Activated naive CD8-positive, alpha-beta T cell treated with anti-CD3 and anti-CD28 coated beads, Interleukin-2, amount 10 ng/mL, durations not matched to agents 7 days and 5 days (primary cell): ENCODE measurements around the gene RAB11FIP4. TPM values are rescaled to one million over a fixed set of nuclear protein-coding genes. Genes with fewer than 3 reads are reported as not detected.

Experiments used
- ATAC-seq: fragments of 150-1000 bp; cut with Tn5 transposase; one replicate; pipeline ENCODE4 v1.10.0; 2021; ENCODE audit warnings: low read depth, moderate library complexity
- POLR2A ChIA-PET: fragments of 350-600 bp; sonication (Branson Sonifier 250); formaldehyde crosslinking; loops from one replicate; lab custom pipeline; 2021; ENCODE audit warnings: antibody characterized with exemption; lab: Charles Lee
- DNase-seq: peaks from one replicate; pipeline ENCODE4 v3.0.0; 2021
- H3K27ac Mint-ChIP-seq: one replicate; pipeline ENCODE4 v1.8.0; 2022; ENCODE audit warnings: mild to moderate bottlenecking, mixed read lengths
- H3K27me3 Mint-ChIP-seq: one replicate; pipeline ENCODE4 v1.8.0; 2022; ENCODE audit warnings: mild to moderate bottlenecking, moderate library complexity, mixed read lengths
- H3K36me3 Mint-ChIP-seq: one replicate; pipeline ENCODE4 v1.8.0; 2021; ENCODE audit warnings: mild to moderate bottlenecking, mixed read lengths
- H3K4me1 Mint-ChIP-seq: one replicate; pipeline ENCODE4 v1.8.0; 2021; ENCODE audit warnings: mixed read lengths
- H3K4me3 Mint-ChIP-seq: one replicate; pipeline ENCODE4 v1.8.0; 2022; ENCODE audit warnings: mild to moderate bottlenecking, moderate library complexity, mixed read lengths
- H3K9me3 Mint-ChIP-seq: one replicate; pipeline ENCODE4 v1.8.0; 2021; ENCODE audit warnings: mixed read lengths
- total RNA-seq, 2 experiments: library from RNA; stranded (reverse); gene quantifications; one replicate each; pipeline ENCODE4 v1.2.3, GENCODE V29; 2021

RAB11FIP4 gene
- total RNA-seq, 2 experiments from 2014 or later, result 38.5 to 42.0 TPM

GRCh38 chr17:31456814-31457213 lies 65.3 kb downstream of the RAB11FIP4 start:
- no peaks in the 10 kb centered on the region for H3K9me3 Mint-ChIP-seq
- H3K27ac Mint-ChIP-seq, result no peak overlapping the region
- DNase-seq (no peak), ATAC-seq (no peak)
- peaks cover 1% of the 10 kb centered on the region for H3K4me1 Mint-ChIP-seq
- H3K36me3 Mint-ChIP-seq, result no peaks in the 10 kb centered on the region
- H3K27me3 Mint-ChIP-seq, result peaks cover 2% of the 10 kb centered on the region
- H3K4me3 Mint-ChIP-seq, result no peak overlapping the region
- POLR2A ChIA-PET, result no interaction called here

- DNase-seq (no peak), ATAC-seq (no peak)
- no peak overlapping the region for H3K27ac Mint-ChIP-seq
- no peak overlapping the region for H3K4me3 Mint-ChIP-seq
- H3K4me1 Mint-ChIP-seq, result peaks cover 1% of the 10 kb centered on the region
- no peaks in the 10 kb centered on the region for H3K9me3 Mint-ChIP-seq
- no peaks in the 10 kb centered on the region for H3K36me3 Mint-ChIP-seq
- POLR2A ChIA-PET, result no interaction called here
- H3K27me3 Mint-ChIP-seq, result peaks cover 2% of the 10 kb centered on the region
Observed at GRCh38 chr17:31457391-31458234, 66.1 kb downstream of the RAB11FIP4 start.

DNA sequence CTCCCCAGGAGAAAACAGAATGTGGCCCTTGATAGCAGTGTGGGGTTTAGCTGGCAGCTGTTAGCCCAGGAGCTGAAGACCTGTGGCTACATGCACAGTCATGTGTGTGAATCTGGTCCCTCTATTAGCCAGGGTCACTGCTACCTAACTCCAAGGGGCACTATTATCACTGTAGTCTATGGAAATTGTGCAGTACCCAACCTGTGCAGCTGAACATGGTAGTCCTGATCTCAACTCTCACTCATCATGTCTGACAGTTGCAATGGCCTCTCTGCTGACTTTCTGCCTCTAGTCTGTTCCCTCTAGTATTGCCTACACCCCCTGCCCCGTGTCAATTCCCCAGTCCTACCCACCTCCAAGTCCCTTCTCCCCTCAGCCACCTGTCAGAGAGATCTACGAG lies 67.4 kb downstream of the RAB11FIP4 start:
- ATAC-seq (no peak), DNase-seq (no peak)
- H3K27me3 Mint-ChIP-seq, result peaks cover 2% of the 10 kb centered on the region
- no peaks in the 10 kb centered on the region for H3K9me3 Mint-ChIP-seq
- POLR2A ChIA-PET, result no interaction called here
- no peak overlapping the region for H3K27ac Mint-ChIP-seq
- peaks cover 1% of the 10 kb centered on the region for H3K4me1 Mint-ChIP-seq
- no peak overlapping the region for H3K4me3 Mint-ChIP-seq
- H3K36me3 Mint-ChIP-seq, result no peaks in the 10 kb centered on the region

- Mint-ChIP-seq H3K4me1 (peaks cover 1% of the 10 kb centered on the region), H3K27ac (no peak overlapping the region), H3K9me3 (no peaks in the 10 kb centered on the region), H3K4me3 (no peak overlapping the region), H3K36me3 (no peaks in the 10 kb centered on the region), H3K27me3 (peaks cover 2% of the 10 kb centered on the region)
- DNase-seq, result no peak
- POLR2A ChIA-PET, result no interaction called here
- ATAC-seq, result no peak
Observed at GRCh38 chr17:31459716-31460115, 68.2 kb downstream of the RAB11FIP4 start.

DNA sequence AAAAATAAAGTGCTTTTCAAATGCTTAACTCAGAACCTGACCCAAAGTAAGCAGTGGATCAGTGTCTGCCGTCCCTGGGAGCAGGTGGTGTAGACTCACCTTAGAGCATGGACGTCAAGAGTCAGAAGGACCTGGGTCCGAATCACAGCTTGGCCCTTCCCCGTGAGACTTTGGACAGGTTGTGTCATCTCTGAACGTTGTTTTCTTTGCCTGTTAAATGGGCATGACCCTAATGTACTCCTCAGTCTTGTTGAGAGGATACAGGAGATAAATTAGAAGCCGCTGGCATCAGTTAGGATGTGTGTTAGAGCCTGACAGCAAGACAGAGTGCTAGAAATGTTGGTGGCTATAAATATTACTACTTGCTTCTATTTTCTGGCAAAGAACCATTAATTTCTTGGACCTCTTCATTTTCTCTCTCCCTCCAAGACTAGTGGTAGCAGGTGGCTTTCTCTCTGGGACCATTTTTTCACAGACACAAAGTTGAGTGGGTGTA lies 68.8 kb downstream of the RAB11FIP4 start:
- Mint-ChIP-seq H3K4me1 (peaks cover 1% of the 10 kb centered on the region), H3K4me3 (no peak overlapping the region), H3K36me3 (no peaks in the 10 kb centered on the region), H3K27me3 (peaks cover 2% of the 10 kb centered on the region), H3K9me3 (no peaks in the 10 kb centered on the region), H3K27ac (no peak overlapping the region)
- POLR2A ChIA-PET, result no interaction called here
- DNase-seq (no peak), ATAC-seq (no peak)

DNA sequence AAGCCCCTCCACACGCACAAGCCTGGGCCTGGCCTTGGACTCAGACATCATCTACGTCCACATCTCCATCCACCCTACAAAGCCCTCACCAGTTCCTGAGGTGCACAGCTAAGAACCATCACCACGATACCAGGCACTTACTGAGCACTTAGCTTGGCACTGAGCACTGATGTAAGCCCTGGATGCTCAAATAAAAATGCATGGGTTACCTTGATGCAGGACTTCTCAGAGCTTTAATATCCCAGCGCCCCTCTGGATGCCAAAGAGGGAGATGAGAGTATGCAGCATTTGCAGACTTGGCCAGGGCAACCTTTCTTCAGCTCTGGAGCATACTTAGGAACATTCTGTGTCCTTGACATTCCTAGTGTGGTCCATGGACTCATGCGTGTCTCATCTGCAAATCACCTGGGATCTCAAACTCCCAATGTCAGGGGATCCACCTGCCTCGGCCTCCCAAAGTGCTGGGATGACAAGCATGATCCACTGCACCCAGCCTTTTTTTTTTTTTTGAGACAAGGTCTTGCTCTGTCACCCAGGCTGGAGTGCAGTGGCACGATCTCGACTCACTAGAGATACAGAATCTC lies 69.8 kb downstream of the RAB11FIP4 start:
- H3K27ac Mint-ChIP-seq, result no peak overlapping the region

GRCh38 chr17:31462261-31462660 lies 70.8 kb downstream of the RAB11FIP4 start:
- Mint-ChIP-seq H3K27ac (no peak overlapping the region), H3K4me3 (no peak overlapping the region), H3K4me1 (peaks cover 6% of the 10 kb centered on the region), H3K9me3 (no peaks in the 10 kb centered on the region), H3K27me3 (no peaks in the 10 kb centered on the region), H3K36me3 (no peaks in the 10 kb centered on the region)
- no peak for ATAC-seq
- no peak for DNase-seq
- POLR2A ChIA-PET, result interaction anchor here (0.5 to 0.7 kb wide), 2 partner anchors 27 to 138 kb away, joined by 3 read pairs; no protein-coding TSS in a partner anchor

More for the DNA sequence above, 69.8 kb downstream of the RAB11FIP4 start:
- peaks cover 2% of the 10 kb centered on the region for H3K27me3 Mint-ChIP-seq
- no peak for DNase-seq
- ATAC-seq, result no peak
- H3K4me1 Mint-ChIP-seq, result peaks cover 1% of the 10 kb centered on the region
- POLR2A ChIA-PET, result no interaction called here
- H3K4me3 Mint-ChIP-seq, result no peak overlapping the region
- no peaks in the 10 kb centered on the region for H3K9me3 Mint-ChIP-seq
- no peaks in the 10 kb centered on the region for H3K36me3 Mint-ChIP-seq

GRCh38 chr17:31466096-31466760 lies 74.8 kb downstream of the RAB11FIP4 start:
- H3K4me1 Mint-ChIP-seq, result peaks cover 29% of the 10 kb centered on the region
- POLR2A ChIA-PET, result interaction anchor here (0.7 to 1.1 kb wide), 2 partner anchors 14 to 28 kb away, joined by 4 read pairs; no protein-coding TSS in a partner anchor
- no peak overlapping the region for H3K4me3 Mint-ChIP-seq
- H3K27ac Mint-ChIP-seq, result no peak overlapping the region
- H3K36me3 Mint-ChIP-seq, result no peaks in the 10 kb centered on the region
- no peaks in the 10 kb centered on the region for H3K27me3 Mint-ChIP-seq
- ATAC-seq (no peak), DNase-seq (no peak)
- no peaks in the 10 kb centered on the region for H3K9me3 Mint-ChIP-seq

GRCh38 chr17:31467502-31468256 lies 76.2 kb downstream of the RAB11FIP4 start:
- DNase-seq, result no peak

DNA sequence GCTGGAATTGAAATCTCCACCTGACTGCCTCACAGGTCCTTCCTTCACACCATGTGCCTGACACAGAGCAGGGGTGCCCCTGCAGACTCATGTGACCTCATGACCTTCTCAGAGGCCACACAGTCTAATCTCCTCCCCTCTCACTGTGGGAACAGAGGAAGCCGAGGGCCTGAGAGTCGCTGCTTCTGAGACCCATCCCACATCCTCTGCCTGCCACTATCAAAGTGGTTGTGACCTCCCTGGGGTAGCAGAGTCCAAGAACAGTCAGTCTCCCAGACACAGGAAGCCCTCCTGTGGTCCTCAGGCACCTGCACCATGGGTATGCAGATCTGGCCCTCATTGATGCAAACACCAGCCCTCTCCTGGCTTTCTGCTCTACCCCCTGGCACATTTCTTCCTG lies 78.5 kb downstream of the RAB11FIP4 start:
- POLR2A ChIA-PET, result interaction anchor here (1.2 to 2.0 kb wide), 2 partner anchors 24 to 40 kb away, joined by 4 to 12 read pairs; no protein-coding TSS in a partner anchor
- no peak for DNase-seq
- Mint-ChIP-seq H3K4me1 (peaks cover 31% of the 10 kb centered on the region), H3K36me3 (no peaks in the 10 kb centered on the region), H3K4me3 (peak overlapping the region; percentile 4), H3K27ac (peak overlapping the region; percentile 47), H3K27me3 (peaks cover 14% of the 10 kb centered on the region), H3K9me3 (no peaks in the 10 kb centered on the region)
- ATAC-seq, result peak; percentile 60

More at GRCh38 chr17:31467502-31468256, 76.2 kb downstream of the RAB11FIP4 start:
- Mint-ChIP-seq H3K9me3 (no peaks in the 10 kb centered on the region), H3K36me3 (no peaks in the 10 kb centered on the region), H3K27ac (peak overlapping the region; percentile 80), H3K4me3 (peak overlapping the region; percentile 47), H3K4me1 (peaks cover 31% of the 10 kb centered on the region), H3K27me3 (peaks cover 4% of the 10 kb centered on the region)
- POLR2A ChIA-PET, result interaction anchor here (0.7 to 2.1 kb wide), 6 partner anchors 20 to 42 kb away, joined by 3 to 12 read pairs (median 4); no protein-coding TSS in a partner anchor
- ATAC-seq, result peak; percentile 28

GRCh38 chr17:31470592-31470991 lies 79.1 kb downstream of the RAB11FIP4 start:
- H3K36me3 Mint-ChIP-seq, result no peaks in the 10 kb centered on the region
- DNase-seq (no peak), ATAC-seq (peak; percentile 24)
- H3K4me3 Mint-ChIP-seq, result no peak overlapping the region
- H3K27ac Mint-ChIP-seq, result no peak overlapping the region
- H3K4me1 Mint-ChIP-seq, result peaks cover 31% of the 10 kb centered on the region
- no peaks in the 10 kb centered on the region for H3K9me3 Mint-ChIP-seq
- H3K27me3 Mint-ChIP-seq, result peaks cover 14% of the 10 kb centered on the region
- POLR2A ChIA-PET, result interaction anchor here (0.6 to 1.0 kb wide), 2 partner anchors 40 to 61 kb away, joined by 3 to 5 read pairs; no protein-coding TSS in a partner anchor

GRCh38 chr17:31472137-31472536 lies 80.7 kb downstream of the RAB11FIP4 start:
- POLR2A ChIA-PET, result interaction anchor here (1.0 kb wide), 1 partner anchor 21 kb away, joined by 3 read pairs; no protein-coding TSS in a partner anchor
- no peak overlapping the region for H3K27ac Mint-ChIP-seq
- ATAC-seq, result no peak
- H3K27me3 Mint-ChIP-seq, result peaks cover 14% of the 10 kb centered on the region
- H3K9me3 Mint-ChIP-seq, result no peaks in the 10 kb centered on the region
- peaks cover 27% of the 10 kb centered on the region for H3K4me1 Mint-ChIP-seq
- no peak for DNase-seq
- H3K4me3 Mint-ChIP-seq, result no peak overlapping the region
- no peaks in the 10 kb centered on the region for H3K36me3 Mint-ChIP-seq
